Measurements from ENCODE around the gene ZNF396.

GRCh38 chr18:35376742-35377695 is at the start of gene ZNF396:
- TF ChIP-seq CTCF (IDR thresholded peaks at IDR 0.05), result no peak
- TF ChIP-seq POLR2A (IDR thresholded peaks at IDR 0.05), result no peak
